ENCODE data around the gene ADCY2.

The ADCY2 gene

GRCh38 chr5:7868427-7868772 lies 472.5 kb downstream of the ADCY2 start:
- intact Hi-C loops (cut with DNase I), result no loop called here

DNA sequence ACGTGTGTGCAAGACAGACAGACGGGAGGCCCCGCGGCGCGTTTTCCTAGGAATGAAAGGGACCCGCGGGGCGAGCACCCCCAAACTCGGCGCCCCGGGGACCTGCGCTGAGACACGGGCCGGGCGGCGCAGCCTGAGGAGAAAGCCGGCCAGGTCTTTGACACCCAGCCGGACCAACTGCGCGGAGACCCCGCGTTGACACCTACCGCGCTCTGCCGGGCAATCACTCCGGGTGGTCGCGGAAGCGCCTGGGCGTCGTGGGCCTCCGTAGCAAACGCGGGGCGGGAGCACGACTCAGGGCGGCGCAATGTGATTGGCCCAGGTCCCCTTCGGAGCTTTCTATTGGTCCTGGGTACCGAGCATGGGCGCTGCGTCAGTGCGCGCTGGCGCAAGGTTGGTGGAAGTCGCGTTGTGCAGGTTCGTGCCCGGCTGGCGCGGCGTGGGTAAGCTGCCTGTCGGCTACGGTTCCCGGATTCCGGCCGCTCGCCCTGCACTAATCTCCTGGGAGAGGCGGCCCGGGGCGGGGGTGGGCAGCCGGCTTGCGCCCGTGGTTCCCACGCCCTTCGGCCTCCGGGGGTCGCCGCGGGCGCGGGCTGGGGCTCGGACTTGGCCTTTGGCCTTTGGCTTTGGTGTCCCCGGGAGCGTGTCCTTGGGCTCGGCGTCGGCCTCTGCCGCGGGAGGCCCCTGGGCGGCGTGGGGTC lies 473.0 kb downstream of the ADCY2 start, which contains the start of the genes FASTKD3 and MTRR:
FASTKD3 (minus strand) TSS at position 259 of the 701 bp plus-strand sequence. CDS start 948 bp downstream, outside the sequence.
MTRR (plus strand) TSS at position 376 of the 701 bp plus-strand sequence. CDS start 1,647 bp downstream, outside the sequence.
- intact Hi-C loops (cut with DNase I), result no loop called here
- DNase-seq, result peak; percentile 92 to 98 (median 96)

More at GRCh38 chr5:7868427-7868772, 472.5 kb downstream of the ADCY2 start:
- no peak for DNase-seq

GRCh38 chr5:7869474-7870136 lies 473.7 kb downstream of the ADCY2 start:
- intact Hi-C loops (cut with DNase I), result no loop called here
- peak in 6 of 42 donors; percentile 26 to 57 (median 36) for DNase-seq

DNA sequence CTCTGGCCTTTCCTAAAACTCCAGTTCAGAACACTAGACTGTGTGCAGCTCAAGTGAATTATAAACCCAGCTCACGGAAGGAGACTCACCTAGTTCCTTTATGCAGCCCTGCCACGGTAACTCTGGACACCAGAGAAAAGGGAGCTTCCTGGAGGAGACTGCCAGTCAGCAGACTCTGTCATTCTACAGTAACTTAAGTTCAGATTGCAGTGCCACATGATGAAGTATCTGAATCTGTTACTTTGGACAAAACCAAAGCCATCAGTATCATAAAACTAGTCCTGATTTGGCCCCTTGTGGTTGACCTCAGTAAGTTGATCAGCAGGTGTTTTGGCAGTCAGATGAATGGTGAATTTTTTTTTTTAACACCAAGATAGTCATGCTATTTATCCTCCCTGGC lies 475.7 kb downstream of the ADCY2 start:
- intact Hi-C loops (cut with DNase I), result no loop called here
- DNase-seq, result no peak

DNA sequence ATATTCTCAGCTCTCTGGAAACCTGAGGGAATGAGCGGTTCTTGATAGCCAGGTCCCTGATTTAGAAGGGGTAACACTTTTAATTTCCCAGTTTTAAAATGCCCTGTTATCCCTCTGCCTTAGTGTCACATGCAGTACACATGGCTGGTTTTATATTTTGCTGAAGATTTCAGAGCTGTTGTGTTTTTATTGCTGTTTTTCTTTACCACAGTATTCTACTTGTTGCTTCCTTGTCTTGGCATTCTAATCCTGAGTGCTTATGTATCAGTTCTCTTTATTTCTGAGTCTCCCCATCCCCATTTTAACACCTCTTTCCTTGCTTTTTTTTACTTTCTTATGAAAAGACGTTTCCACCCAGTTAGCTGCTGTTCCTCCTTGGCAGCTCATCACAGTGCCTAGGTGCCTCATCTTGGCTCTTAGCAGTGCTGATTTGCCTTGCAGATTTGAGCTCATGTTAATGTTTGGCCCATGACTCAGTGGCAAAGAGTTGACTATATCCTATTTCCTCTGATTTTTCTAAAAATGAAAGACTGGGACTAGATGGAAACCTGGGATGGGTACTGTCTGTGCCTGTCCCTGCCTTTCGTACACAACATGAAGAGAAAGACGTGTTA lies 476.7 kb downstream of the ADCY2 start:
- intact Hi-C loops (cut with DNase I), result no loop called here
- peak in 6 of 42 donors; percentile 35 to 59 (median 48) for DNase-seq

- intact Hi-C loops (cut with DNase I), result no loop called here
- no peak for DNase-seq
Observed at GRCh38 chr5:7873216-7873615, 477.3 kb downstream of the ADCY2 start.

DNA sequence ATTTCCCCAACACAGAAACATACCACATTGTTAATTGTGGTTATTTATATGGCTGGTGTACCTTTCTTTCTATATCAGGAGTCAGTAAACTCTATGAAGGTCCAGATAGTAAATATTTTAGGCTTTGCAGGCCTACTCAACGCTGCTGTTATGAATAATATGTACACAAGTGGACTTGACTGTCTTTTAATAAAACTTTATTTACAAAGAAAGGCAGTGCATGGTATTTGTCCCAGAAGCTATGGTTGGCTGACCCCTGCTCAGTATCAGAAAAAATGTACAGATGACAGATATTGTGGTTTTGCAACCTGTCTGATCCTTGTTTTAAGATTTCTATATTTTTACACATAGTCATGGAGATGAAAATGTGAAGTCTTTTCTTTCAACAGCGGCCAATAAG lies 478.7 kb downstream of the ADCY2 start:
- no peak for DNase-seq
- intact Hi-C loops (cut with DNase I), result no loop called here

DNA sequence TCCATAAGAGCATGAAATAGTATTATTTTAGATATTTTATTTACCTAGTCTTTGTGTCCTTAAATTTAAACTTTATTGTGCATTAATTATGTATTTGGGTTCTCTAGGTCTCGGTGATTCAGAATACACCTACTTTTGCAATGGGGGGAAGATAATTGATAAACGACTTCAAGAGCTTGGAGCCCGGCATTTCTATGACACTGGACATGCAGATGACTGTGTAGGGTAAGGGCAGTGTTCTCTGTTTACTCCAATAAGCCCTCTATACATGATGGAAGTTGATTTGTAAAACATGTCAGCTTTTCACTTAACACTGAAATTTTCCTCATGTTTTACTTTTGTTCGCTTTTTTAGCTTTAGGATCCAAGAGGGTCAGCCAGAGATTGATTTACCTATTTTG lies 479.2 kb downstream of the ADCY2 start:
- no peak for DNase-seq
- intact Hi-C loops (cut with DNase I), result no loop called here

DNA sequence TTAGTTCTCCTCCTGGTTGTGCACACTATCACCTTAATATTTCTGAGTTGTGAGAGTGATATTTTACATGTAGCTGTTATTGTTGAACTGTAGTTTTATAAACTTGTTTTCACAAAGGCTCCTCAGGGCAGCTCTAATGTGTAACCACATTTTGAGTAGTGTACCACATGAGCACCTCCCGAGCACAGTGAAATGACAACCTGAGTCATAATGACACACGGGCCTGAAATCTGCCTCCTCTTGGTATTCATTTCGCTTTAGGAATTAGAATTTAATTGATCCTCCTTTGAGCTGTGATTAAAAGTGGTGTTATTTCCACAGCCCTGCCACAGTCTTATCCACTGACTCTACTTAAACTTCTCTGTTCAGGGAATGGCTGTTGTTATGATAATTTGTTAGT lies 480.9 kb downstream of the ADCY2 start:
- peak in 22 of 42 donors; percentile 8 to 68 (median 51) for DNase-seq
- intact Hi-C loops (cut with DNase I), result no loop called here

DNA sequence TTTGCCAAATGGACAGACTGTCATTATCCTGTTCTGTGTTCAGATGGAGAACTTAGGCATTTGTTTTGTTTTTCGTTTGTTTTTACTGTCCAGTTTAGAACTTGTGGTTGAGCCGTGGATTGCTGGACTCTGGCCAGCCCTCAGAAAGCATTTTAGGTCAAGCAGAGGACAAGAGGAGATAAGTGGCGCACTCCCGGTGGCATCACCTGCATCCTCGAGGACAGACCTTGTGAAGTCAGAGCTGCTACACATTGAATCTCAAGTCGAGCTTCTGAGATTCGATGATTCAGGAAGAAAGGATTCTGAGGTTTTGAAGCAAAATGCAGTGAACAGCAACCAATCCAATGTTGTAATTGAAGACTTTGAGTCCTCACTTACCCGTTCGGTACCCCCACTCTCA lies 481.9 kb downstream of the ADCY2 start:
- no peak for DNase-seq
- intact Hi-C loops (cut with DNase I), result no loop called here

- intact Hi-C loops (cut with DNase I), result no loop called here
- peak in 5 of 42 donors; percentile 25 to 50 (median 34) for DNase-seq
Observed at GRCh38 chr5:7878381-7878873, 482.5 kb downstream of the ADCY2 start.
